GM12864 (cell line): ENCODE results near the gene NAA80.

Experiments
- DNase-seq: peaks from one replicate; pipeline ENCODE4 v3.0.0-alpha.2; 2011; ENCODE audit warnings: low read depth
- H3K4me3 ChIP-seq: 2 replicates; pipeline ENCODE4 v1.5.1; 2011; ENCODE audit warnings: mild to moderate bottlenecking, low read depth, low read length, control low read depth
- CTCF ChIP-seq: IDR thresholded peaks from 2 replicates; pipeline ENCODE4 v1.5.1; 2011; ENCODE audit warnings: low read depth, mild to moderate bottlenecking, moderate library complexity, low read length, control low read depth, inconsistent platforms; ENCODE audit errors: missing control alignments

NAA80 gene

GRCh38 chr3:50258979-50259378 is 40.2 kb downstream of the NAA80 start:
- no peak for DNase-seq
- H3K4me3 ChIP-seq: no peak overlapping the region
- TF ChIP-seq CTCF: no peak

- TF ChIP-seq CTCF: no peak
- H3K4me3 ChIP-seq: no peak overlapping the region
- DNase-seq: no peak
Observed at GRCh38 chr3:50258029-50258680, 41.0 kb downstream of the NAA80 start.

- peak; percentile 45 for TF ChIP-seq CTCF
- DNase-seq: no peak
Observed at GRCh38 chr3:50256978-50257890, 42.0 kb downstream of the NAA80 start.

GRCh38 chr3:50255251-50255615 is 44.0 kb downstream of the NAA80 start:
- no peak for TF ChIP-seq CTCF
- DNase-seq: no peak

More at GRCh38 chr3:50256978-50257890, 42.0 kb downstream of the NAA80 start:
- no peak overlapping the region for H3K4me3 ChIP-seq

GRCh38 chr3:50254577-50255250 is 44.5 kb downstream of the NAA80 start:
- H3K4me3 ChIP-seq: no peak overlapping the region
- no peak for TF ChIP-seq CTCF
- no peak for DNase-seq

More at GRCh38 chr3:50255251-50255615, 44.0 kb downstream of the NAA80 start:
- H3K4me3 ChIP-seq: no peak overlapping the region

- DNase-seq: no peak
- no peak for TF ChIP-seq CTCF
- no peak overlapping the region for H3K4me3 ChIP-seq
Observed at GRCh38 chr3:50251220-50251619, 48.0 kb downstream of the NAA80 start.
